ENCODE data around the gene GPR107. TPM values are rescaled to one million over a fixed set of nuclear protein-coding genes. Genes with fewer than 3 reads are reported as not detected.

The GPR107 gene
- total RNA-seq, 1 donor from 2014 or later: 29.4 TPM

GRCh38 chr9:130072515-130073235 is 19.0 kb downstream of the GPR107 start:
- TF ChIP-seq CTCF (IDR thresholded peaks at IDR 0.05; ENCODE audit: insufficient read depth, low read length, poor library complexity, severe bottlenecking): no peak
- Histone ChIP-seq H3K36me3 (ENCODE audit: control insufficient read depth, insufficient read depth, low read length) (no peaks in the 10 kb centered on the region), H3K27me3 (ENCODE audit: control insufficient read depth, insufficient read depth, low read length) (no peaks in the 10 kb centered on the region), H3K4me3 (ENCODE audit: low read depth, low read length) (no peak overlapping the region)
- DNase-seq (ENCODE audit: low read depth): no peak

- Histone ChIP-seq H3K4me3 (ENCODE audit: low read depth, low read length) (no peak overlapping the region), H3K27me3 (ENCODE audit: control insufficient read depth, insufficient read depth, low read length) (no peaks in the 10 kb centered on the region), H3K36me3 (ENCODE audit: control insufficient read depth, insufficient read depth, low read length) (no peaks in the 10 kb centered on the region)
- TF ChIP-seq CTCF (IDR thresholded peaks at IDR 0.05; ENCODE audit: insufficient read depth, low read length, poor library complexity, severe bottlenecking): no peak
- no peak for DNase-seq (ENCODE audit: low read depth)
These were observed 19.7 kb downstream of the GPR107 start for GRCh38 chr9:130073373-130073772.

- TF ChIP-seq CTCF (IDR thresholded peaks at IDR 0.05; ENCODE audit: insufficient read depth, low read length, poor library complexity, severe bottlenecking): no peak
- Histone ChIP-seq H3K27me3 (ENCODE audit: control insufficient read depth, insufficient read depth, low read length) (no peaks in the 10 kb centered on the region), H3K36me3 (ENCODE audit: control insufficient read depth, insufficient read depth, low read length) (peaks cover 1% of the 10 kb centered on the region), H3K4me3 (ENCODE audit: low read depth, low read length) (no peak overlapping the region)
- no peak for DNase-seq (ENCODE audit: low read depth)
These were observed 24.8 kb downstream of the GPR107 start for GRCh38 chr9:130078547-130078946.

GRCh38 chr9:130084337-130084736 is 30.6 kb downstream of the GPR107 start:
- no peaks in the 10 kb centered on the region for H3K27me3 ChIP-seq (ENCODE audit: control insufficient read depth, insufficient read depth, low read length)
- peaks cover 1% of the 10 kb centered on the region for H3K36me3 ChIP-seq (ENCODE audit: control insufficient read depth, insufficient read depth, low read length)
- H3K4me3 ChIP-seq (ENCODE audit: low read depth, low read length): no peak overlapping the region
- DNase-seq (ENCODE audit: low read depth): no peak
- TF ChIP-seq CTCF (IDR thresholded peaks at IDR 0.05; ENCODE audit: insufficient read depth, low read length, poor library complexity, severe bottlenecking): no peak

DNA sequence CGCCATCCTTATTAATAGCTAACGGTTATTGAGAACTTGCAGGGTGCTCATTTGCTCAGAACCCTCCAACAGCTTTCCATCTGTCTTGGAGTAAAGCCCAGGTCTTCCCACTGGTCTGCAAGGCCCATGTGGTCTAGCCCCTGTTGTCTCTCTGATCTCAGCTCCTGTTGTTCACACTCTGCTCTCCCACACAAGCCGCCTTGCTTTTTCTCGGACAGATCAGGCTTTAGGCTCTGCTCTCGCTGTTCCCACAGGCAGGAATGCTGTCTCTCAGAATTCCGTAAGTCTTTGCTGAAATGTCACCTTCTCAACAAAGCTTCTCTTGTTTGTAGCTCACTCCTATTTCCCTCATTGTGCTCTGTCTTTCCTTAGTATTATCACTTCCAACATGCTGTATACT is 34.3 kb downstream of the GPR107 start:
- H3K36me3 ChIP-seq (ENCODE audit: control insufficient read depth, insufficient read depth, low read length): no peaks in the 10 kb centered on the region
- DNase-seq (ENCODE audit: low read depth): no peak
- H3K27me3 ChIP-seq (ENCODE audit: control insufficient read depth, insufficient read depth, low read length): no peaks in the 10 kb centered on the region
- no peak overlapping the region for H3K4me3 ChIP-seq (ENCODE audit: low read depth, low read length)
- no peak for TF ChIP-seq CTCF (IDR thresholded peaks at IDR 0.05; ENCODE audit: insufficient read depth, low read length, poor library complexity, severe bottlenecking)

DNA sequence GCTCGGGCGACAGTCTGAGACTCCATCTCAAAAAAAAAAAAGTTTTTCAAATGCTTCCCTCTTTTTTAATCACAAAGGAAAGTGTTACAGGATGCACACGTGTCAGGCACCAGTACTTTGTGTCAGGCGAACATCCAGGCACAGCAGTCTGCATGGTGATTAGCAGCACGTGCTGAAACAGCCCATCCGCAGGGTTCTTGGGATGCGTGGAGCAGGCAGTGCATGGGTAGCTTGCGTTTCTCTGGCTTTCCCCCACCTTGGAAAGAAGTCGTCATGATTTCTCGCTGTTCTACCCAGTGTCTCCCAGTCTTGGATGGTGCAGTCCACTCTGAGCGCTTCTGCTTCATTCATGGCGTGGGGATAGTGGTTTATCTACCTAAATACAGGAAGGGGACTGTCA is 35.4 kb downstream of the GPR107 start:
- Histone ChIP-seq H3K36me3 (ENCODE audit: control insufficient read depth, insufficient read depth, low read length) (no peaks in the 10 kb centered on the region), H3K4me3 (ENCODE audit: low read depth, low read length) (no peak overlapping the region), H3K27me3 (ENCODE audit: control insufficient read depth, insufficient read depth, low read length) (no peaks in the 10 kb centered on the region)
- TF ChIP-seq CTCF (IDR thresholded peaks at IDR 0.05; ENCODE audit: insufficient read depth, low read length, poor library complexity, severe bottlenecking): no peak
- no peak for DNase-seq (ENCODE audit: low read depth)

Measured in kidney epithelial cell (primary cell).